ACHN (cell line): ENCODE results near the gene DGCR2.

Source experiments
- DNase-seq: peaks from one replicate; pipeline ENCODE4 v3.0.0-alpha.2; 2015
- in situ Hi-C: cut with HindIII; loops from 2 replicates; pipeline ENCODE4 v1.10.0; 2017; ENCODE audit warnings: low sequenced_read_pairs, low pct_ligation_motif_present, low pct_unique_long_range_greater_than_20kb

The DGCR2 gene

GRCh38 chr22:19148417-19149046 lies 26.3 kb upstream of the DGCR2 start:
- in situ Hi-C loops, result no loop called here
- no peak for DNase-seq

GRCh38 chr22:19147195-19147780 lies 25.1 kb upstream of the DGCR2 start:
- in situ Hi-C loops, result no loop called here
- DNase-seq, result no peak

- in situ Hi-C loops, result no loop called here
- DNase-seq, result no peak
Observed at GRCh38 chr22:19146215-19146968, 24.2 kb upstream of the DGCR2 start.

- DNase-seq, result no peak
- in situ Hi-C loops, result no loop called here
Observed at GRCh38 chr22:19143967-19144400, 21.8 kb upstream of the DGCR2 start.

- in situ Hi-C loops, result no loop called here
- DNase-seq, result no peak
Observed at GRCh38 chr22:19143212-19143611, 21.0 kb upstream of the DGCR2 start.

GRCh38 chr22:19142394-19142793 lies 20.2 kb upstream of the DGCR2 start:
- in situ Hi-C loops, result no loop called here
- DNase-seq, result no peak

GRCh38 chr22:19139974-19140373 lies 17.8 kb upstream of the DGCR2 start:
- DNase-seq, result no peak
- in situ Hi-C loops, result no loop called here

GRCh38 chr22:19139001-19139356 lies 16.8 kb upstream of the DGCR2 start:
- in situ Hi-C loops, result no loop called here
- no peak for DNase-seq

- DNase-seq, result no peak
- in situ Hi-C loops, result no loop called here
Observed at GRCh38 chr22:19138217-19139000, 16.2 kb upstream of the DGCR2 start.

- in situ Hi-C loops, result no loop called here
- DNase-seq, result no peak
Observed at GRCh38 chr22:19137384-19138216, 15.4 kb upstream of the DGCR2 start.

GRCh38 chr22:19136915-19137314 lies 14.7 kb upstream of the DGCR2 start:
- in situ Hi-C loops, result no loop called here
- no peak for DNase-seq

GRCh38 chr22:19134874-19135273 lies 12.7 kb upstream of the DGCR2 start:
- in situ Hi-C loops, result no loop called here
- DNase-seq, result no peak

GRCh38 chr22:19134176-19134831 lies 12.1 kb upstream of the DGCR2 start:
- DNase-seq, result no peak
- in situ Hi-C loops, result no loop called here

- DNase-seq, result no peak
- in situ Hi-C loops, result no loop called here
Observed at GRCh38 chr22:19133561-19133960, 11.3 kb upstream of the DGCR2 start.

- in situ Hi-C loops, result no loop called here
- no peak for DNase-seq
Observed at GRCh38 chr22:19132693-19133400, 10.6 kb upstream of the DGCR2 start.

GRCh38 chr22:19132153-19132552 lies 9.9 kb upstream of the DGCR2 start:
- in situ Hi-C loops, result no loop called here
- no peak for DNase-seq

GRCh38 chr22:19131685-19132015 lies 9.4 kb upstream of the DGCR2 start:
- DNase-seq, result no peak
- in situ Hi-C loops, result no loop called here
